ENCODE measurements around the gene IQUB. TPM values are rescaled to one million over a fixed set of nuclear protein-coding genes. Genes with fewer than 3 reads are reported as not detected.
"Not testable (repeated sequence)": the region's sequence is repeated elsewhere in the genome, so short reads cannot be mapped to it uniquely, and the experiment has no call there.

Gene IQUB
- total RNA-seq, 2 donors from 2014 or later = 2.0 to 4.8 TPM

DNA sequence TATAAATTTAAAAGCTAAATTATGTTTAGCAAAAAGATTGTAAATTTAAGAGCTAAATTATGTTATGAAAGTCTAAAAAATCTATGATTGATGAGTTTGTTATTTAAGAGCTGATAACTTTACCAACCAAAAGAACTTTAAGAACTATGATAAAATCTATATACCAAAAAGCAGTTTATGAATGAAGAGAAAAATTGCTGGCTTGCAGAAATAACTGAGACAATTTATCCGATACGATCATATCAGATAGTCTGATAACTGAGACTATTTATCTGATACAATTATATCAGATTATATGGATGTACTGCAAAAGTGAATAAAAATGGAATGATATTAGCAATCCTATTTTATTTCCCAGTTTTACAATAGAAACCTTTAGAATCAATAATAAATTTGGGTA, 50.2 kb downstream of the IQUB start:
- no peaks in the 10 kb centered on the region for H3K4me1 ChIP-seq (replicated peaks)
- WGBS = 74% methylated on average over 2 of the region's 2 CpGs

DNA sequence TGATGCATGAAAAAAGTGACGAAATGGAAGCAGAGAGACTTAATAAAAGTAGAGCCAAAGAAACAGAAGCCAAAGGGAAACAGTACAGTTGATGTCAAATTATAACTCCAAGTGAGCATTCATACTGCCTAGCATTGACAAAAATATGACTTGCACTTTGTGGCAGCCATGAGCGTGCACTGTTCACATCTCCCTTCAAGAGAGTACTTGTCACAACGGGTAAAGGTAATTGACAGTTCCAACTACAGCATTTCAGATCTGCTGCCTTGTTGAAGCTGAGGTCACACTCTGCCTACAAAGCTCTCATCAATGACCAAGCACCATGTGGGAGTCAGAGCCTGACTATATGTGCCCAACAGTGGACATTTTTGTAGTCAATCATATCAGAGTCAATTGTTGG, 54.3 kb downstream of the IQUB start:
- H3K27me3 ChIP-seq (replicated peaks; ENCODE audit: insufficient read depth) = no peaks in the 10 kb centered on the region
- intact Hi-C loops (cut with DNase I) = no loop called here

More for the DNA sequence above, 50.2 kb downstream of the IQUB start:
- no peak for TF ChIP-seq POLR2AphosphoS5 (IDR thresholded peaks at IDR 0.05)
- intact Hi-C loops (cut with DNase I) = no loop called here
- no peaks in the 10 kb centered on the region for H3K36me3 ChIP-seq
- H3K9me3 ChIP-seq = no peaks in the 10 kb centered on the region
- H3K27me3 ChIP-seq (replicated peaks; ENCODE audit: insufficient read depth) = no peaks in the 10 kb centered on the region
- H3K4me3 ChIP-seq = no peak overlapping the region
- no peak overlapping the region for H3K27ac ChIP-seq
- no peak for DNase-seq (ENCODE audit: low spot score)

DNA sequence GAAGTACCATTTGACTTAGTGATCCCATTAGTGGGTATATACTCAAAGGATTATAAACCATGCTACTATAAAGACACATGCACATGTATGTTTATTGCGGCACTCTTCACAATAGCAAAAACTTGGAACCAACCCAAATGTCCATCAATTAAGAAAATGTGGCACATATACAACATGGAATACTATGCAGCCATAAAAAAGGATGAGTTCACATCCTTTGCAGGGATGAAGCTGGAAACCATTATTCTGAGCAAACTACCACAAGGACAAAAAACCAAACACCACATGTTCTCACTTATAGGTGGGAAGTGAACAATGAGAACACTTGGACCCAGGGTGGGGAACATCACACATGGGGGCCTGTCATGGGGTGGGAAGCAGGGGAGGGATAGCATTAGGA, 56.3 kb downstream of the IQUB start:
- intact Hi-C loops (cut with DNase I); H3K27me3 ChIP-seq (replicated peaks; ENCODE audit: insufficient read depth); H3K9me3 ChIP-seq; H3K4me3 ChIP-seq; H3K4me1 ChIP-seq (replicated peaks); H3K36me3 ChIP-seq; DNase-seq (ENCODE audit: low spot score); H3K27ac ChIP-seq: not testable (repeated sequence)
- WGBS = 78% methylated on average over 1 of the region's 1 CpG

More for the DNA sequence above, 54.3 kb downstream of the IQUB start:
- H3K4me1 ChIP-seq (replicated peaks) = no peaks in the 10 kb centered on the region
- H3K27ac ChIP-seq = no peak overlapping the region
- WGBS = 78% methylated on average over 3 of the region's 3 CpGs
- H3K9me3 ChIP-seq = no peaks in the 10 kb centered on the region
- no peak for TF ChIP-seq POLR2AphosphoS5 (IDR thresholded peaks at IDR 0.05)
- TF ChIP-seq, protein P1, sequence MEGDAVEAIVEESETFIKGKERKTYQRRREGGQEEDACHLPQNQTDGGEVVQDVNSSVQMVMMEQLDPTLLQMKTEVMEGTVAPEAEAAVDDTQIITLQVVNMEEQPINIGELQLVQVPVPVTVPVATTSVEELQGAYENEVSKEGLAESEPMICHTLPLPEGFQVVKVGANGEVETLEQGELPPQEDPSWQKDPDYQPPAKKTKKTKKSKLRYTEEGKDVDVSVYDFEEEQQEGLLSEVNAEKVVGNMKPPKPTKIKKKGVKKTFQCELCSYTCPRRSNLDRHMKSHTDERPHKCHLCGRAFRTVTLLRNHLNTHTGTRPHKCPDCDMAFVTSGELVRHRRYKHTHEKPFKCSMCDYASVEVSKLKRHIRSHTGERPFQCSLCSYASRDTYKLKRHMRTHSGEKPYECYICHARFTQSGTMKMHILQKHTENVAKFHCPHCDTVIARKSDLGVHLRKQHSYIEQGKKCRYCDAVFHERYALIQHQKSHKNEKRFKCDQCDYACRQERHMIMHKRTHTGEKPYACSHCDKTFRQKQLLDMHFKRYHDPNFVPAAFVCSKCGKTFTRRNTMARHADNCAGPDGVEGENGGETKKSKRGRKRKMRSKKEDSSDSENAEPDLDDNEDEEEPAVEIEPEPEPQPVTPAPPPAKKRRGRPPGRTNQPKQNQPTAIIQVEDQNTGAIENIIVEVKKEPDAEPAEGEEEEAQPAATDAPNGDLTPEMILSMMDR (IDR thresholded peaks at IDR 0.05) = no peak
- TF ChIP-seq POLR2A (IDR thresholded peaks at IDR 0.05) = no peak
- H3K36me3 ChIP-seq = no peaks in the 10 kb centered on the region
- H3K4me3 ChIP-seq = no peak overlapping the region
- no peak for DNase-seq (ENCODE audit: low spot score)

DNA sequence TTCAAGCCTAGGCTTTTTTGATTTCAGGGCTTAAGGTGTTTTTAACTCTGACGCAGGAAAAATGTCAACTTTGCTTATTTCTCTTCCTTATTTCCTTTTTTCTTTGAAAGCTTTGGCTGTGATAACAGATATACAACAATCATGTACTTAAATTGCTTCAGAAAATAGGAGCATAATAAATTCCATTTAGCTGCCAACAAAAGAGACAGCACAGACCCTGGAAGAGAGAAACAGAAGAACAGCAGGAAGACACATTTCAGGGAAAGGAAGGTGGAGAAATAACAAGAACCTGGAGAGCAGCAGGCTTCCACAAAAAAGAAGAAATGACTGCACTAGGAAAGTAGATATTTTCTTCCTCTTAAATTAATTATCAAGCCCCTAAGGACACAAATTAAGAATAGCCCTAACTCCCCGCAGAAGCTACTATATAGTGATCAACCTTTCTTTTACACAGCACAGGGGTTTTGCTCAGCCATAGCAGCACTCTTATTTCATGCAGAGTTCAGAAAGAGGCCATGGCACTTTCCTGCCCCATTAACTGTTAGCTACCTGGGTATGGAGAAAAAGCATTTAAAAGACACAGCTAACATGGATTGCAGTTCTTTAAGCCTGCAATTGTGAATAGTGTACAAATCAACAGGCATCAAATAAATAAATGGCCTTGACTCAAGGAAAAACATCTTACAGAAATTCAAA, 61.5 kb downstream of the IQUB start:
- Histone ChIP-seq H3K4me1 (replicated peaks) (no peaks in the 10 kb centered on the region), H3K4me3 (no peak overlapping the region), H3K27me3 (replicated peaks; ENCODE audit: insufficient read depth) (no peaks in the 10 kb centered on the region), H3K36me3 (no peaks in the 10 kb centered on the region), H3K9me3 (no peaks in the 10 kb centered on the region), H3K27ac (no peak overlapping the region)
- intact Hi-C loops (cut with DNase I) = no loop called here
- no peak for DNase-seq (ENCODE audit: low spot score)
- WGBS = 24% methylated on average over 2 of the region's 2 CpGs
- TF ChIP-seq, protein P1 (IDR thresholded peaks at IDR 0.05) = no peak
- TF ChIP-seq POLR2AphosphoS5 (IDR thresholded peaks at IDR 0.05) (no peak), POLR2A (IDR thresholded peaks at IDR 0.05) (no peak)

DNA sequence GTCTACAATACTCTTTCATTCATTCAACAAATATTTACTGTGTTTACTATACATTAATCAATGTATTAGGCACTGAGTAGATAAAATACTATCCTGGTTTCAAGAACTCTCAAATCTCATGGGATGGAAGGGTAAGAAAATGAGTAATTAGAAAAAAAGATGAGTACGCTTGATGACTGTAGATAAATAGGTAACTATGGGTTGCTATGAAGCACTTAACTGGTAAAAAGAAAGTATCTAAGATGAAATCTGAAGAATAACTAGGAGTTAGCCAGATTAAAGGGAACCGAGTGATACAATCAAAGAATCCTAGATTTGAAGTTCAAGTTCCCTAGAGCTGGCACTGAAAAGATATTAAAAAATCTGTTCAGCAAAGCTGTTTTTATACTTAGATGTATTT, 62.1 kb downstream of the IQUB start:
- TF ChIP-seq, protein P1 (IDR thresholded peaks at IDR 0.05) = no peak
- TF ChIP-seq POLR2A (IDR thresholded peaks at IDR 0.05) (no peak), POLR2AphosphoS5 (IDR thresholded peaks at IDR 0.05) (no peak)
- intact Hi-C loops (cut with DNase I) = no loop called here

DNA sequence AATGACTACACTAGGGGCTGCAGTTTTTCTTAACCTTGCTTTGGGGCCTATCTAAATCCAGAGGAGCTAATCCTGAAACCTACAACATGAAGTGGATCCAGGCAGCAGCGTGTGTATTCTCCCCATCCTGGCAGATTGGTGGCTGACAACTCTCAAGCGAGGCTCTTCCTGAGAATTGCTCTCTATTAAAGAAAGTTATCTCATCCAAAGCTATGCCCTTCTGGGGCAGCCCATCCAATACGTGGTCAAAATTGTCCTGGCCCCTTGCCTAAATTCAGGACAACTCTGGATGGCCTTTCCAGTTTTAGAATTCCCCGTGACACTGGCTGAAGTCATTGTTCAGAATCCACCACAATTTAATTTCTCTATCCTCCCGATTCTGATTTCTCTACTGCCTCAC, 66.1 kb downstream of the IQUB start:
- intact Hi-C loops (cut with DNase I) = no loop called here
- WGBS = 90% methylated on average over 5 of the region's 5 CpGs

More for the DNA sequence above, 62.1 kb downstream of the IQUB start:
- Histone ChIP-seq H3K4me1 (replicated peaks) (no peaks in the 10 kb centered on the region), H3K36me3 (no peaks in the 10 kb centered on the region), H3K9me3 (no peaks in the 10 kb centered on the region), H3K27me3 (replicated peaks; ENCODE audit: insufficient read depth) (no peaks in the 10 kb centered on the region), H3K4me3 (no peak overlapping the region), H3K27ac (no peak overlapping the region)
- 42% methylated on average over 2 of the region's 2 CpGs for WGBS
- DNase-seq (ENCODE audit: low spot score) = no peak

More for the DNA sequence above, 66.1 kb downstream of the IQUB start:
- Histone ChIP-seq H3K27me3 (replicated peaks; ENCODE audit: insufficient read depth) (no peaks in the 10 kb centered on the region), H3K27ac (no peak overlapping the region), H3K9me3 (no peaks in the 10 kb centered on the region), H3K36me3 (no peaks in the 10 kb centered on the region), H3K4me3 (no peak overlapping the region), H3K4me1 (replicated peaks) (no peaks in the 10 kb centered on the region)
- no peak for DNase-seq (ENCODE audit: low spot score)
- TF ChIP-seq POLR2AphosphoS5 (IDR thresholded peaks at IDR 0.05) (no peak), POLR2A (IDR thresholded peaks at IDR 0.05) (no peak)
- TF ChIP-seq, protein P1 (IDR thresholded peaks at IDR 0.05) = no peak

Data from prostate gland (tissue), 2 donors.